ENCODE measurements around the gene MCC.

MCC gene

GRCh38 chr5:113058706-113059226 is 429.5 kb downstream of the MCC start:
- Histone ChIP-seq H3K4me3 (ENCODE audit: low read length) (no peak overlapping the region), H3K9me3 (ENCODE audit: insufficient read depth, low read depth, low read length) (no peaks in the 10 kb centered on the region), H3K36me3 (ENCODE audit: insufficient read depth, low read length) (peaks cover 14% of the 10 kb centered on the region), H3K9ac (ENCODE audit: low read depth, low read length) (no peak overlapping the region), H3K27ac (ENCODE audit: low read depth, low read length) (no peak overlapping the region; the same call in 1 of the 2 replicates), H3K4me1 (ENCODE audit: insufficient read depth, low read length) (0 out of 2 replicates have a peak, but pooled peaks cover 4% of the 10 kb centered on the region), H3K27me3 (ENCODE audit: insufficient read depth, low read length) (no peaks in the 10 kb centered on the region)
- WGBS, result 93% methylated on average over 6 of the region's 6 CpGs

GRCh38 chr5:113058269-113058668 is 430.0 kb downstream of the MCC start:
- no peak overlapping the region for H3K27ac ChIP-seq (ENCODE audit: low read depth, low read length)
- H3K4me1 ChIP-seq (ENCODE audit: insufficient read depth, low read length), result 0 out of 2 replicates have a peak, but pooled peaks cover 4% of the 10 kb centered on the region
- peaks cover 9% of the 10 kb centered on the region; the same call in 1 of the 2 replicates for H3K36me3 ChIP-seq (ENCODE audit: insufficient read depth, low read length)
- H3K9ac ChIP-seq (ENCODE audit: low read depth, low read length), result no peak overlapping the region
- no peaks in the 10 kb centered on the region for H3K9me3 ChIP-seq (ENCODE audit: insufficient read depth, low read depth, low read length)
- 96% methylated on average over 5 of the region's 5 CpGs for whole genome bisulfite sequencing
- H3K27me3 ChIP-seq (ENCODE audit: insufficient read depth, low read length), result no peaks in the 10 kb centered on the region
- no peak overlapping the region for H3K4me3 ChIP-seq (ENCODE audit: low read length)

GRCh38 chr5:113057557-113057984 is 430.7 kb downstream of the MCC start:
- Histone ChIP-seq H3K36me3 (ENCODE audit: insufficient read depth, low read length) (peaks cover 3% of the 10 kb centered on the region; the same call in 1 of the 2 replicates), H3K4me3 (ENCODE audit: low read length) (no peak overlapping the region), H3K27ac (ENCODE audit: low read depth, low read length) (no peak overlapping the region), H3K4me1 (ENCODE audit: insufficient read depth, low read length) (0 out of 2 replicates have a peak, but pooled peaks cover 4% of the 10 kb centered on the region), H3K9ac (ENCODE audit: low read depth, low read length) (no peak overlapping the region), H3K27me3 (ENCODE audit: insufficient read depth, low read length) (no peaks in the 10 kb centered on the region), H3K9me3 (ENCODE audit: insufficient read depth, low read depth, low read length) (no peaks in the 10 kb centered on the region)
- 87% methylated on average over 14 of the region's 14 CpGs for WGBS

- Histone ChIP-seq H3K36me3 (ENCODE audit: insufficient read depth, low read length) (no peaks in the 10 kb centered on the region; the same call in 1 of the 2 replicates), H3K9ac (ENCODE audit: low read depth, low read length) (no peak overlapping the region), H3K9me3 (ENCODE audit: insufficient read depth, low read depth, low read length) (no peaks in the 10 kb centered on the region), H3K4me1 (ENCODE audit: insufficient read depth, low read length) (0 out of 2 replicates have a peak, but pooled peaks cover 4% of the 10 kb centered on the region), H3K27ac (ENCODE audit: low read depth, low read length) (no peak overlapping the region), H3K27me3 (ENCODE audit: insufficient read depth, low read length) (no peaks in the 10 kb centered on the region), H3K4me3 (ENCODE audit: low read length) (no peak overlapping the region)
- 90% methylated on average over 5 of the region's 5 CpGs for WGBS
Observed at GRCh38 chr5:113056988-113057387, 431.3 kb downstream of the MCC start.

- Histone ChIP-seq H3K27ac (ENCODE audit: low read depth, low read length) (no peak overlapping the region), H3K9ac (ENCODE audit: low read depth, low read length) (no peak overlapping the region), H3K9me3 (ENCODE audit: insufficient read depth, low read depth, low read length) (no peaks in the 10 kb centered on the region), H3K4me1 (ENCODE audit: insufficient read depth, low read length) (0 out of 2 replicates have a peak, but pooled peaks cover 4% of the 10 kb centered on the region), H3K4me3 (ENCODE audit: low read length) (no peak overlapping the region), H3K36me3 (ENCODE audit: insufficient read depth, low read length) (0 out of 2 replicates have a peak, but pooled peaks cover 2% of the 10 kb centered on the region), H3K27me3 (ENCODE audit: insufficient read depth, low read length) (no peaks in the 10 kb centered on the region)
- WGBS, result 93% methylated on average over 11 of the region's 11 CpGs
Observed at GRCh38 chr5:113054899-113055298, 433.4 kb downstream of the MCC start.

- no peak overlapping the region for H3K4me3 ChIP-seq (ENCODE audit: low read length)
- no peaks in the 10 kb centered on the region for H3K27me3 ChIP-seq (ENCODE audit: insufficient read depth, low read length)
- H3K27ac ChIP-seq (ENCODE audit: low read depth, low read length), result no peak overlapping the region
- H3K9me3 ChIP-seq (ENCODE audit: insufficient read depth, low read depth, low read length), result no peaks in the 10 kb centered on the region
- WGBS, result 94% methylated on average over 9 of the region's 9 CpGs
- peaks cover 10% of the 10 kb centered on the region for H3K36me3 ChIP-seq (ENCODE audit: insufficient read depth, low read length)
- H3K4me1 ChIP-seq (ENCODE audit: insufficient read depth, low read length), result no peaks in the 10 kb centered on the region
- H3K9ac ChIP-seq (ENCODE audit: low read depth, low read length), result no peak overlapping the region
Observed at GRCh38 chr5:113053511-113053995, 434.7 kb downstream of the MCC start.

GRCh38 chr5:113052041-113052795 is 436.0 kb downstream of the MCC start:
- Histone ChIP-seq H3K27ac (ENCODE audit: low read depth, low read length) (no peak overlapping the region), H3K4me1 (ENCODE audit: insufficient read depth, low read length) (no peaks in the 10 kb centered on the region), H3K9ac (ENCODE audit: low read depth, low read length) (no peak overlapping the region), H3K27me3 (ENCODE audit: insufficient read depth, low read length) (no peaks in the 10 kb centered on the region), H3K9me3 (ENCODE audit: insufficient read depth, low read depth, low read length) (no peaks in the 10 kb centered on the region), H3K4me3 (ENCODE audit: low read length) (no peak overlapping the region), H3K36me3 (ENCODE audit: insufficient read depth, low read length) (peaks cover 21% of the 10 kb centered on the region)
- WGBS, result 93% methylated on average over 10 of the region's 10 CpGs

- Histone ChIP-seq H3K36me3 (ENCODE audit: insufficient read depth, low read length) (peaks cover 27% of the 10 kb centered on the region), H3K27ac (ENCODE audit: low read depth, low read length) (no peak overlapping the region), H3K27me3 (ENCODE audit: insufficient read depth, low read length) (no peaks in the 10 kb centered on the region), H3K4me3 (ENCODE audit: low read length) (no peak overlapping the region), H3K4me1 (ENCODE audit: insufficient read depth, low read length) (no peaks in the 10 kb centered on the region), H3K9me3 (ENCODE audit: insufficient read depth, low read depth, low read length) (no peaks in the 10 kb centered on the region), H3K9ac (ENCODE audit: low read depth, low read length) (no peak overlapping the region)
- WGBS, result 83% methylated on average over 9 of the region's 9 CpGs
Observed at GRCh38 chr5:113050721-113051382, 437.4 kb downstream of the MCC start.

- Histone ChIP-seq H3K4me3 (ENCODE audit: low read length) (no peak overlapping the region), H3K27me3 (ENCODE audit: insufficient read depth, low read length) (no peaks in the 10 kb centered on the region), H3K27ac (ENCODE audit: low read depth, low read length) (no peak overlapping the region), H3K9ac (ENCODE audit: low read depth, low read length) (no peak overlapping the region), H3K36me3 (ENCODE audit: insufficient read depth, low read length) (peaks cover 27% of the 10 kb centered on the region), H3K9me3 (ENCODE audit: insufficient read depth, low read depth, low read length) (no peaks in the 10 kb centered on the region), H3K4me1 (ENCODE audit: insufficient read depth, low read length) (no peaks in the 10 kb centered on the region)
- 94% methylated on average over 10 of the region's 10 CpGs for WGBS
Observed at GRCh38 chr5:113048931-113049330, 439.3 kb downstream of the MCC start.

- Histone ChIP-seq H3K36me3 (ENCODE audit: insufficient read depth, low read length) (peaks cover 27% of the 10 kb centered on the region), H3K9ac (ENCODE audit: low read depth, low read length) (no peak overlapping the region), H3K4me3 (ENCODE audit: low read length) (no peak overlapping the region)
Observed at GRCh38 chr5:113047733-113048652, 440.3 kb downstream of the MCC start.

More at GRCh38 chr5:113047733-113048652, 440.3 kb downstream of the MCC start:
- H3K4me1 ChIP-seq (ENCODE audit: insufficient read depth, low read length), result no peaks in the 10 kb centered on the region
- no peak overlapping the region for H3K27ac ChIP-seq (ENCODE audit: low read depth, low read length)
- no peaks in the 10 kb centered on the region for H3K9me3 ChIP-seq (ENCODE audit: insufficient read depth, low read depth, low read length)
- H3K27me3 ChIP-seq (ENCODE audit: insufficient read depth, low read length), result no peaks in the 10 kb centered on the region
- WGBS, result 95% methylated on average over 10 of the region's 11 CpGs
